ENCODE measurements around the gene GLRA3.

Gene GLRA3

GRCh38 chr4:174592256-174592984 is 236.6 kb downstream of the GLRA3 start:
- no peak for DNase-seq

GRCh38 chr4:174591243-174592021 is 237.6 kb downstream of the GLRA3 start:
- no peak for DNase-seq

- DNase-seq: no peak
Measured at GRCh38 chr4:174590336-174590735, 238.7 kb downstream of the GLRA3 start.
